ENCODE results near the gene BAAT. TPM values are rescaled to one million over a fixed set of nuclear protein-coding genes. Genes with fewer than 3 reads are reported as not detected.

BAAT gene
- total and polyA plus RNA-seq, 9 of the 15 experiments (the other 6 are each of a cell fraction or from before 2014, with no cell fraction given): 0.17 to 0.76 (median 0.32) TPM

DNA sequence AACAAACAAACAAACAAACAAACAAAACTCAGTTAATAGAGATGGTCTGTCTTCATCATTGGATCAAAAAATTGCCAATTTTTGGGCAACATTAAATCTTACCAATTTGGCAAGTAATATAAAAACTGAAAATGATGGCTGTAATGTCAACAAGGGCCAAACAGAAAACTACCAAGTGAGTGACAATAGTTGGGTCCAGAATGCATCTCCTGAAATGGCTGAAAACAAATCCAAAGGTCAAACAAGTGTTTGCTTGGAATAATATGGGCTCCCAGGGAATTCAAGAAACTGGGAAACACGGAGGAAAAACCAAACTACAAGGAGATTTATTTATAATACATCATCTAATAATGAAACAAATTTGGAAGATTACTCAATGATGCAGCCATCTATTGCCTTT is 25.1 kb downstream of the BAAT start (continued):
- TF ChIP-seq ZNF146 (CRISPR knock-in tag; IDR thresholded peaks at IDR 0.05; ENCODE audit: unreplicated experiment) (no peak), PRMT5 (CRISPR knock-in tag; IDR thresholded peaks at IDR 0.05) (no peak), HDAC8 (tag; IDR thresholded peaks at IDR 0.05) (no peak), PYGO2 (tag; IDR thresholded peaks at IDR 0.05) (no peak)
- TF ChIP-seq, protein P1, sequence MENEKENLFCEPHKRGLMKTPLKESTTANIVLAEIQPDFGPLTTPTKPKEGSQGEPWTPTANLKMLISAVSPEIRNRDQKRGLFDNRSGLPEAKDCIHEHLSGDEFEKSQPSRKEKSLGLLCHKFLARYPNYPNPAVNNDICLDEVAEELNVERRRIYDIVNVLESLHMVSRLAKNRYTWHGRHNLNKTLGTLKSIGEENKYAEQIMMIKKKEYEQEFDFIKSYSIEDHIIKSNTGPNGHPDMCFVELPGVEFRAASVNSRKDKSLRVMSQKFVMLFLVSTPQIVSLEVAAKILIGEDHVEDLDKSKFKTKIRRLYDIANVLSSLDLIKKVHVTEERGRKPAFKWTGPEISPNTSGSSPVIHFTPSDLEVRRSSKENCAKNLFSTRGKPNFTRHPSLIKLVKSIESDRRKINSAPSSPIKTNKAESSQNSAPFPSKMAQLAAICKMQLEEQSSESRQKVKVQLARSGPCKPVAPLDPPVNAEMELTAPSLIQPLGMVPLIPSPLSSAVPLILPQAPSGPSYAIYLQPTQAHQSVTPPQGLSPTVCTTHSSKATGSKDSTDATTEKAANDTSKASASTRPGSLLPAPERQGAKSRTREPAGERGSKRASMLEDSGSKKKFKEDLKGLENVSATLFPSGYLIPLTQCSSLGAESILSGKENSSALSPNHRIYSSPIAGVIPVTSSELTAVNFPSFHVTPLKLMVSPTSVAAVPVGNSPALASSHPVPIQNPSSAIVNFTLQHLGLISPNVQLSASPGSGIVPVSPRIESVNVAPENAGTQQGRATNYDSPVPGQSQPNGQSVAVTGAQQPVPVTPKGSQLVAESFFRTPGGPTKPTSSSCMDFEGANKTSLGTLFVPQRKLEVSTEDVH (IDR thresholded peaks at IDR 0.05; ENCODE audit: low read depth, partially characterized antibody): no peak
- TF ChIP-seq, protein P2, sequence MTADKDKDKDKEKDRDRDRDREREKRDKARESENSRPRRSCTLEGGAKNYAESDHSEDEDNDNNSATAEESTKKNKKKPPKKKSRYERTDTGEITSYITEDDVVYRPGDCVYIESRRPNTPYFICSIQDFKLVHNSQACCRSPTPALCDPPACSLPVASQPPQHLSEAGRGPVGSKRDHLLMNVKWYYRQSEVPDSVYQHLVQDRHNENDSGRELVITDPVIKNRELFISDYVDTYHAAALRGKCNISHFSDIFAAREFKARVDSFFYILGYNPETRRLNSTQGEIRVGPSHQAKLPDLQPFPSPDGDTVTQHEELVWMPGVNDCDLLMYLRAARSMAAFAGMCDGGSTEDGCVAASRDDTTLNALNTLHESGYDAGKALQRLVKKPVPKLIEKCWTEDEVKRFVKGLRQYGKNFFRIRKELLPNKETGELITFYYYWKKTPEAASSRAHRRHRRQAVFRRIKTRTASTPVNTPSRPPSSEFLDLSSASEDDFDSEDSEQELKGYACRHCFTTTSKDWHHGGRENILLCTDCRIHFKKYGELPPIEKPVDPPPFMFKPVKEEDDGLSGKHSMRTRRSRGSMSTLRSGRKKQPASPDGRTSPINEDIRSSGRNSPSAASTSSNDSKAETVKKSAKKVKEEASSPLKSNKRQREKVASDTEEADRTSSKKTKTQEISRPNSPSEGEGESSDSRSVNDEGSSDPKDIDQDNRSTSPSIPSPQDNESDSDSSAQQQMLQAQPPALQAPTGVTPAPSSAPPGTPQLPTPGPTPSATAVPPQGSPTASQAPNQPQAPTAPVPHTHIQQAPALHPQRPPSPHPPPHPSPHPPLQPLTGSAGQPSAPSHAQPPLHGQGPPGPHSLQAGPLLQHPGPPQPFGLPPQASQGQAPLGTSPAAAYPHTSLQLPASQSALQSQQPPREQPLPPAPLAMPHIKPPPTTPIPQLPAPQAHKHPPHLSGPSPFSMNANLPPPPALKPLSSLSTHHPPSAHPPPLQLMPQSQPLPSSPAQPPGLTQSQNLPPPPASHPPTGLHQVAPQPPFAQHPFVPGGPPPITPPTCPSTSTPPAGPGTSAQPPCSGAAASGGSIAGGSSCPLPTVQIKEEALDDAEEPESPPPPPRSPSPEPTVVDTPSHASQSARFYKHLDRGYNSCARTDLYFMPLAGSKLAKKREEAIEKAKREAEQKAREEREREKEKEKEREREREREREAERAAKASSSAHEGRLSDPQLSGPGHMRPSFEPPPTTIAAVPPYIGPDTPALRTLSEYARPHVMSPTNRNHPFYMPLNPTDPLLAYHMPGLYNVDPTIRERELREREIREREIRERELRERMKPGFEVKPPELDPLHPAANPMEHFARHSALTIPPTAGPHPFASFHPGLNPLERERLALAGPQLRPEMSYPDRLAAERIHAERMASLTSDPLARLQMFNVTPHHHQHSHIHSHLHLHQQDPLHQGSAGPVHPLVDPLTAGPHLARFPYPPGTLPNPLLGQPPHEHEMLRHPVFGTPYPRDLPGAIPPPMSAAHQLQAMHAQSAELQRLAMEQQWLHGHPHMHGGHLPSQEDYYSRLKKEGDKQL (CRISPR knock-in tag; IDR thresholded peaks at IDR 0.05; ENCODE audit: borderline replicate concordance): no peak

Data from K562 (cell line).